NOMO-1 (cell line): ENCODE data around the gene TFB2M.
A peak's percentile ranks its signal among the peaks of the same experiment; 100 is the strongest.

Experiments used
- DNase-seq, 2 experiments: peaks; one replicate each; lab custom pipeline; 2025; ENCODE audit not compliant: unreplicated experiment in 2 of 2; lab: John Stamatoyannopoulos, UW

The TFB2M gene

GRCh38 chr1:246558041-246558440 lies 8.0 kb downstream of the TFB2M start:
- DNase-seq, result no peak

GRCh38 chr1:246554201-246554600 lies 11.9 kb downstream of the TFB2M start:
- DNase-seq, result no peak

- no peak for DNase-seq
These were observed 14.0 kb downstream of the TFB2M start for GRCh38 chr1:246552110-246552509.

DNA sequence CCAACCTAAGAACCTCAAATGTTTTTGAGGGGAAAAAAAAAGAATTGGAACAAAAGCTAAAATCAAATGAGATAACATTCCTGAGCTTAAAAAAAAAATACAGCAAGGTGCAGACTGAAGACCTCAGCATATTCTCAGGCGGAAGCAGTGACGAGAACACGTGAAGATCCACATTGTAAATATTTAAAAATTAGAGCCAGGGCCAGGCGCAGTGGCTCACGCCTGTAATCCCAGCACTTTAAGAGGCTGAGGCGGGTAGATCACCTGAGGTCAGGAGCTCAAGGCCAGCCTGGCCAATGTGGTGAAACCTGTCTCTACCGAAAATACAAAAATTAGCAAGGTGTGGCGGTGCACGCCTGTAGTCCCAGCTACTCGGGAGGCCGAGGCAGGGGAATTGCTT lies 15.7 kb downstream of the TFB2M start:
- DNase-seq, result no peak

GRCh38 chr1:246549665-246550064 lies 16.4 kb downstream of the TFB2M start:
- no peak for DNase-seq

- DNase-seq, result no peak
These were observed 22.1 kb downstream of the TFB2M start for GRCh38 chr1:246544001-246544400.

GRCh38 chr1:246540738-246541491 lies 25.1 kb downstream of the TFB2M start:
- DNase-seq, result no peak

- DNase-seq, result no peak
These were observed 28.2 kb downstream of the TFB2M start for GRCh38 chr1:246537887-246538286.

- no peak for DNase-seq
These were observed 28.6 kb downstream of the TFB2M start for GRCh38 chr1:246537441-246537840.

DNA sequence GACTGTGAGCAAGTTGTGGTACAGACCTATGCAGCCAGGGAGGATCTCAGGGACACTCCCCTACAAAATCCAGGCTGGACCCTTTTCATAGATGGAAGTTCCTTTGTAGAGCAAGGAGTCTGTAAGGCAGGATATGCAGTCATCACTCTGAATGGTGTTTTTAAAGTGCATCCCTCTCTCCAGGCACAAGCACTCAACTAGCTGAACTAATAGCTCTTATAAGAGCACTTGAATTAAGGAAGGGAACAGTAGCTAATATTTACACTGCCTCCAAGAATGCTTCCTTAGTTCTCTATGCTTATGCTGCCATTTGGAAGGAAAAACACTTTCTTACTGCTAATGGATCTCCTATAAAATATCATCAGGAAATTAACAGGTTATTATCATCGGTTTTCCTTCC lies 31.9 kb downstream of the TFB2M start:
- no peak for DNase-seq

GRCh38 chr1:246533371-246533905 lies 32.6 kb downstream of the TFB2M start:
- DNase-seq, result no peak

DNA sequence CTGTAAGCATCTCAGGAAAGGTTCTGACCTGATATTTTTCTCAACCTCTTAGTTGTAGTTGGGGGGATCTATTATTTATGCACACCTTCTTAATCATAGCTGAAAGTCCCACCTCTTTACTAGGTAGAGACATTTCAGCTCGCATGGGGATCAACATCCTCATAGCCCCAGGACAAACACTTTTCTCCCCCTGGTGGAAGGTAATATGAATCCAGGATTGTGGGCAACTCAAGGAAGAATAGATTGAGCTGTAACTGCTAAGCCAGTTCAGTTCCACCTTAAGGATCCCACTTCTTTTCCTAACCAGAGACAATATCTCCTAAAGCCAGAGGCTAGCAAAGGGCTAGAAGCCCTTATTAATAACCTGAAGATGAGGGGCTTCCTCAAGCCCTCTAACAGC lies 33.5 kb downstream of the TFB2M start:
- DNase-seq, result no peak

DNA sequence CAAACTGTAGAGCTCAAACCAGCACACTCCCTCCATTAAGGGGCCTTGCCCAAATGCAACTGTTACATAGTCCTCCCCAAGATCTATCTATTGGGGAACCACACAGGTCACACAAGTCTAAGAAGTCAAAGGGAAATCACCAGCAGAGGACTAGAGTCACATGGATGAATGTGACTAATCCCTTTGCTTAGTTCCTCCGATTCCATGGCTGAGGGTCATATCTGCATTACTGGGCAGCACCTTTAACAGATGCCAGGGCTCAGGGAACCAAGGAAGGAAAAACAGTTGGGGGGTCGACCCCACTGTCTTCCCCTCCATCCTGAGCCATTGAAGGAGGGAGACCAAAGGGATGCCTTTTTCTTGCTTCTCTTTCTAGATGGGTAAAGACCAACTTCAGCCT lies 35.6 kb downstream of the TFB2M start:
- no peak for DNase-seq

DNA sequence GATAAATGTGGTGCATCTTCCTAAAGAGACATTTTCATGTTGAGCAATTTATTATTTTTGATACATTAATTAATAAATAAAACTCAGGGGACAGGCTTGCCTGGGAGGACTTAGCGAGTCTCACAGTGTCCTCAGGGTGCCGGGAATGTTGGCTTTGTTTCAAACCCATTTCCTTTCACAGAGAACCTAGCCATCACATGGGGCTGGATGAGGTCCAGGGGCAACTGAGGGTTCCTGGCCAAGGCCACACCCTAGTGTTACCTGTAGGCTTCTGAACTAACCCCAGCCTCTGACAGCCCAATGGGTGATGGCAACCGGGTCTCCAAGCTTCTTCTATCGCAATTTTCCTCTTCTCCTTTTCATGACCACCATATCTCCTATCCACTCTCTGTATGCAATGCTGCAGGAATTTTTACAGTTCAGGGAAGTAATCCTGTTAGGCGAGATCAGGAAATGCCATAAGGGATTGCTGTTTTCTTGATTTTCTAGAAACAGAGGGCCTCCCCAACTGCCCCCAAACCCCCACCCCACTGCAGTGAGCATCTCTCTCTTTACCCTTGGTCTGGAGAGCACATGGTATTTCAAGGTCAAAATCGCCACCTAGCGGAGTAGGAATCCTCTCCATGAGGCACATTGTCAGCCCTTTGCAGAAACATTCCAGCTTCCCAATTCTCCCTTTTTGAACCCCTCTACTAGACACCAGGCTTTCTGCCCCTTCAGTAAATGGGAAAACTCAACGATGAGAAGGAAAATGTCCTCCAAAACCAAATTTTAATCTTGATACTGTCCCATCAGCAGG lies 36.9 kb downstream of the TFB2M start:
- DNase-seq, result no peak

- peak; percentile 10 to 28 for DNase-seq
These were observed 38.5 kb downstream of the TFB2M start for GRCh38 chr1:246527402-246528088.

DNA sequence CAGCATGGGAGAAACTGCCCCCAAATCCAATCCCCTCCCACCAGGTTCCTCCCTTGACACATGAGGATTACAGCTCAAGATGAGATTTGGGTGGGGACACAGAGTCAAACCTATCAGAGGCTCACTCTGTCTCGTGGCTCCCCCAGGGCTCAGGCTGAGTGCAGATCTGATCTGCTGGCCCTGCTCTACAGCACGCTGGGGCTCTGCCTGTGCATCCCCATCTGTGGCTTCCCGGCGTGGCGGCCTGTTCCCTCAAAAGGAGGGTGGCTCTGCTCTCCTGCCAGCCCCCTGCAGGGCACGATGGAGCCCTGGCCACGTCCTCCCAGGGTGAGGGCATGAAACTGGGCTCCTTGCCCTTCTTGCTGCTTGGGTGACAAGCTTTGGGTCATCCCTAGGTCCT lies 39.1 kb downstream of the TFB2M start:
- DNase-seq, result no peak

- no peak for DNase-seq
These were observed 39.7 kb downstream of the TFB2M start for GRCh38 chr1:246526380-246526779.

- no peak for DNase-seq
These were observed 46.5 kb downstream of the TFB2M start for GRCh38 chr1:246519514-246519913.

DNA sequence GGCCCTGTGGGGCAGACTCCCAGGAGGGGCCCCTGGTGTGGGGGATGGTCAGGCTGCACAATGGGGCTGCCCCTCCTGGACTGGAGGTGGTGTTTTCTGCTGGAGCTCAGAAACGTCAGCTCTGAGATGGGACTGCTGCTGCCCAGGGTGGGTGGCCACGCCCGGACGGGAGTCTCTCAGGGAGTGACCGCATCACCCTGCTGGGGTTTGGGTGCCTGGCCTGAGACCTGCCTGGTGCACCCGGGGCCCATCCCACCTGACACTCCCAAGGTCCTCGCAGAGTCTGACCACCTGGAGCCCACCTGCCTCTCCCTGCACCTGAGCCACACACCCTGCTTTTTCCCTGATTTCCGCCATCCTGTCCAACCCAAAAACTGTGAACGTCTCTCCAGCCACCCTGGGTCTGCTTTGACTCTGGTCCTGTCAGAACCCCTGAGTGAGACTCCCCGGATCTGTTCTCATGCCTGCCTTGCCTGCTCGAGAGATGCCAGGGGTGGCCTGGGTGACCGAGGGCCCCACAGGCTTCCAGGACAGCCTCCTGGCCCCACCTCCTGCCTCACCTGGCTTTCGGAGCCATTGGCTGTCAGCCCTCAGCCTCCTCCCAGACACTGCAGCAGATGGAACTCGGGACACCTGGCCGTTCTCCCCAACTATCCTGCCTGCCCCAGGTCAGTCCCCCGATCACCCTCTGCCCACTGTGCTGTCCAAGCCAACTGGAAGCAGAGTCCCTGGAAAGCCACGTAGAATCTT lies 47.4 kb downstream of the TFB2M start:
- DNase-seq, result no peak

- no peak for DNase-seq
These were observed 48.7 kb downstream of the TFB2M start for GRCh38 chr1:246517391-246517790.

GRCh38 chr1:246516126-246516525 lies 49.9 kb downstream of the TFB2M start:
- no peak for DNase-seq
